ENCODE results near the gene PDIA6.

- peak in 2 of 3 donors; percentile 27 to 47 for TF ChIP-seq POLR2AphosphoS5 (IDR thresholded peaks at IDR 0.05)
- no peak for TF ChIP-seq POLR2A (IDR thresholded peaks at IDR 0.05)
- TF ChIP-seq CTCF (IDR thresholded peaks at IDR 0.05): no peak
- TF ChIP-seq EP300 (IDR thresholded peaks at IDR 0.05; ENCODE audit: low read depth): no peak
These were observed 60.3 kb downstream of the PDIA6 start for GRCh38 chr2:10752236-10752635.
